GM15510 (cell line): ENCODE results near the gene FGF2.

Experiments used
- POLR2A ChIP-seq: IDR thresholded peaks from 3 replicates; pipeline ENCODE4 v1.6.1; 2011; ENCODE audit warnings: borderline replicate concordance; ENCODE audit not compliant: insufficient read length; ENCODE audit errors: extremely low read depth

The FGF2 gene

DNA sequence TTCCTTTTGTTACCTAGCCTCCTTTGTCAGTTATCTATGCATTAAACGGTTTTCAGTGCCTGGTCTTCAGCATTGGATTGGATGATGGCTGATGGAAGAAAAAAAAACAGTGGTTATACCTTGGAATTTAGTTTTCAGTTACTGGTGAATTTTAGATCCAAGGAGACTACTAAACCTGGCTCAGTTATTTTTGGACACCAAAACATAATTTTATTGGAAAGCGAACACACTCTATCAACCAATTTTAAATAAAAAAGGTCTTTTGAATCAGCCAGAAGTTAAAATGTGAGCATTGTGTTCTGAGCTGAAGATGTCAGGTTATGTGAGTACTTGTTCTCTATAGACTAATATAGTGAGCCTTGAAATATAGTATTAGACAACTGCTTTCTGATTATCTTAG is 32.1 kb downstream of the FGF2 start:
- no peak for TF ChIP-seq POLR2A

DNA sequence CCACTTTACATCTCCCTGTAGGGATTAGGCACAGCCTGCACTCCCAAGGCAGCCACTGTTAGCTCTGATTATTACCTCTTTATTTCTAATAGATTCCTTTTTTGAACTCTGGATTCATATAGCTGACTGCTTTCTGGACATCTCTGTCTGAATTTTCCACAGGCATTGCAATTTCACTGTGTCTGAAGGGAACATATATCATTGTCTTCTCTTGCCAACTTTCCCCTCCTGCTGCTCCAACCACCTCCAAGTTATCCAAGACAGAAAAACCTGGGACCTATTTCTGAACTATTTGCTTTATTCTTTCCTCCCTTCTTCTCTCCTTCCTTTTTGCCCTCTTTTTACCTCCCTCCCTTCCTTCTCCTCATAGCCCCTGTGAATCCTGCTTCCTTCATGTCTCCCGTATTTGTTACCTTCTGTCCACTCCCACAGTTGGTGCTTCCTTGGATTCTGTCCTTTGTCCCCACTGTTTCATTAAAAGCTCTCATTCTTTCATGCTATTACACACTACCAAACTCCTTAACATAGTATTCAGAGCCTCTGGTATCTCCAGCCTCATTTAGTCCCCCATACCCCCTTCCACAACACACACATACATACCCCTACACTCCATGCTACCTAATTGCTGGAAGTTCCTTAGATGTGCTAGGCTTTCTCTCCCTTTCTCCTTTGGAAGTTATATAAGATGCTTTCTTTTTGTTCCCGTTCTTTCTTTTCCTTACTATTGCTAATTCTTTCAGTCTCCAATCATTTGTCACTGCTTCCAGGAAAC is 34.7 kb downstream of the FGF2 start:
- no peak for TF ChIP-seq POLR2A

DNA sequence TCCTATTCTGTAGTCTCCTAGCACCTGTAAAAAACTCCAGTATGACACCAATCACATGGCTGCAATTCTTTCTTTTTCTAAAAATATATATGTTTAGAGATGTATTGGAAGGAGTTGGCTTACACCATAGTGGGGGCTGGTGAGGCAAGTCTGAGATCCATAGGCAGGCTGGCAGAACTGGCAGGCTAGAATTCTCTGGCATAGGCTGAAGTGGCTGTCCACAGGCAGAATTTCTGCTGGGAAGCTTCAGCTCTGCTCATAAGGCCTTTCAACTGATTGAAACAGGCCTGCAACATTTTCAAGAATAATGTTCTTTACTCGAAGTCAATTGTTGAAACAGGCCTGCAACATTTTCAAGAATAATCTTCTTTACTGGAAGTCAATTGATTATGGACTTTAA is 37.0 kb downstream of the FGF2 start:
- TF ChIP-seq POLR2A: no peak

DNA sequence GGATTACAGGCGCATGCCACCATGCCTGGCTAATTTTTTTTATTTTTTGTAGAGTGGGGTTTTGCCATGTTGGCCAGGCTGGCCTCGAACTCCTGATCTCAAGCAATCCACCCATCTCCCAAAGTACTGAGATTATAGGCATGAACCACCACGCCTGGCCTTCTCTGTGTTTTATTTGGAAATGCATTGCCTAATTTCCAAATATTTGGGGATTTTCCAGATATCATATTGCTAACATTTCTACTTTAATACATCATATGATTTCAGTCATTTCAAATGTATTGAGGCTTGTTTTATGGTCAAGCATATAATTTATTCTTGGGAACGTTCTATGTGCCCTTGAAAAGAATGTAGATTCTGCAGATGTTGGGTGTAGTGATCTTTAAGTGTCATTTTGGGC is 38.8 kb downstream of the FGF2 start:
- no peak for TF ChIP-seq POLR2A

DNA sequence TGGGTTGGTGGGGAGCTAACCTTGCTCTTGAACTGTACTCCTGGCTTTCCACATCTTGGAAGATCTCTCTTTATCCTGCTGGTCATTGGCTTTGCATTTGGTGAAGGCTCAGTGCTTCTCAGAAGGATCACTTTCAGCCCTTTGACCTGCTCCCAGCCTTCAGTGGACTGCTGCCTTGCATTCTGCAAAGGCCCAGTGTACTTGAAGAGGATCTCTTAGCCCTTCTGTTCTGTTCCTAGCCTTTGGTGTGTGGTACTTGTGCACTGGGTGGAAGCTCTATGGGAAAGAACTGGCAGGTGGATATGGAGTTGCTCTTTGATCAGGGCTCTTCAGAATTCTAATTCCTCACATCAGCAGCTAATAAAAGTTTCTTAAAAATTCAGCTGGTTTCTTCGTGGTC is 46.5 kb downstream of the FGF2 start:
- no peak for TF ChIP-seq POLR2A

DNA sequence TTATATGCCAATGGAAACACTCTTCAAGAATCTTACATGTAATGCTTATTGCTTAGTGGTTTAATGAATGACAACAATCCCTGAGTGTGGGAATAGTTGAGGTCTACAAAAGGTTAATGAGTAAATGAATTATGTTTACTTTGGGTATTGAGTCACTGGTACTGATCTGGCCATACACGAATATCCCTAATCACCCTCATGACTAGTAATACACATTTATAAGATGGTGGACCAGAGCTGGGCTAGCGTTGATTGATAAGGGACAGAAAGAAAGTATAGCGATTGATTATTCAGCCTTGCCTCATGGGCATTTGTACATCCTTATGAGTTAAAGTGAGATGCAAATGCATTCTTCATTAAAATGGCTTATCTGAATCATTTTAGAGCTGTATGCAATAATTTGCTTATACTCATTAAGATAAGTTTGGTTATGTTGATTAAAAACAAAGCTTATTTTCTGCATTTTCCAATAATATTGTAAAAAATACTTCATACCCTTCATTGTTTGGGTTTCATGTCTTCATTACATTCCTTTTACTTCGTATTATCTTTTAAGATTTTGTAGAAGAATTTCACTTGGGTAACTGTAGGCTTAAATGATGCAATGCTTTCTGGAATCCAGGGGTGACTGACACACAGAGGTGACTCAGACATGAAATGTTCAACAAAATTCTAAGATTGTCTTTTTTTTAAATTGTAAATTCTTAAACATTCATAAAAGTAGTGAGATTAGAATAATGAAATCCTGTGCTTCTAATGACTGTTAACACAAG is 47.4 kb downstream of the FGF2 start:
- TF ChIP-seq POLR2A: no peak

DNA sequence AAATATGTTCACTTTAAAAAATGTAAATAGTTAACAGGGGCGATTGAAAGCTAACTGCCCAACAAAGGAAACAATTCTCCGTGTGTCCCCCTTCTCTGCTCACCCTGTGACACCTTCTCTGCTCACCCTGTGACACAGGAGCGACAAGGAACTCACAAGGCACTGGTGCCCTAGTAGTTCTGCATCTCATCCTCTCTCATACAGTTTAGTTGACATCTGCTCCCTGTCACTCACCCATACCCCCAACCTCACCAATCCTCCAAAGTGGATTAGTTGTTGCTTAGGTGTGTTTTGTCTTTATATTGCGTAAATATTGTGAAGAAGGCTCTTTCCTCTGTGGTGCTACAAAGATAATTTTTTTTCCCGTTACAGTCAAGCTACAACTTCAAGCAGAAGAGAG is 49.3 kb downstream of the FGF2 start:
- no peak for TF ChIP-seq POLR2A

DNA sequence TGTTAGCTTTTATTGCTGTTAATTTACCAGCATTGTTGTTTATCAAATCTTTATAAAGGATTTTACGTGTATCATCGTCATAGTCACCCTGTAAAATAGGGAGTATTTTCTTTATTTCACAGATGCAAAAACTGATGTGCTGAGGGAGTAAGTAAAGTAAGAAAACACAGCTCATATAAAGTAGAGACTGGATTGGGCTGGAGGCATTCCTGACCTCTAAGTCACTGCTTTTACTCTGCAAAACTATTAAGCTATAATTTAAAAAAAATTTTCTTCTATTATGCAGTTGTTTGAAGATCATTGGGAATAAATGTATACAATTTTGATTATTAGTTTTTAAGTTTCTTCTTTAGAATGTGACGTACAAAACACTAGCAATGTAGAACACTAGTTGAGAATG is 49.8 kb downstream of the FGF2 start:
- TF ChIP-seq POLR2A: no peak

DNA sequence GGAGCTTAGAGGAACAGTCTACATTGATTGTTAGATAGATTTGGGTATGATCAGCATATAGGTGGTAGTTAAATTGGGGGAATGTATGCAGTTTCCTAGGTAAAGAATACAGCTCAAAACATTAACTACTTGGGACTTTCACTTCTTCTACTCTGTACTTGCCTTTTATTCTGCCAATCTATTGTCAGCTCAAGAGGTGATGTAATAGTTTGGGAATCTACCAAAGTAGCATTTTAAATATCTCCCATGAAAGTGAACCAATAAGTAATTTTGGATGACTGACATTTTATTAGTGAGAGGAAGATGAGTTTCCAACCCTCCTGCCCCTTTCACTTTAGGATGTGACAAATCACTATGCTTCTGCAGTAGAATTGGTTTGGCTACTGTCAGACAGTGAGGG is 52.4 kb downstream of the FGF2 start:
- no peak for TF ChIP-seq POLR2A

DNA sequence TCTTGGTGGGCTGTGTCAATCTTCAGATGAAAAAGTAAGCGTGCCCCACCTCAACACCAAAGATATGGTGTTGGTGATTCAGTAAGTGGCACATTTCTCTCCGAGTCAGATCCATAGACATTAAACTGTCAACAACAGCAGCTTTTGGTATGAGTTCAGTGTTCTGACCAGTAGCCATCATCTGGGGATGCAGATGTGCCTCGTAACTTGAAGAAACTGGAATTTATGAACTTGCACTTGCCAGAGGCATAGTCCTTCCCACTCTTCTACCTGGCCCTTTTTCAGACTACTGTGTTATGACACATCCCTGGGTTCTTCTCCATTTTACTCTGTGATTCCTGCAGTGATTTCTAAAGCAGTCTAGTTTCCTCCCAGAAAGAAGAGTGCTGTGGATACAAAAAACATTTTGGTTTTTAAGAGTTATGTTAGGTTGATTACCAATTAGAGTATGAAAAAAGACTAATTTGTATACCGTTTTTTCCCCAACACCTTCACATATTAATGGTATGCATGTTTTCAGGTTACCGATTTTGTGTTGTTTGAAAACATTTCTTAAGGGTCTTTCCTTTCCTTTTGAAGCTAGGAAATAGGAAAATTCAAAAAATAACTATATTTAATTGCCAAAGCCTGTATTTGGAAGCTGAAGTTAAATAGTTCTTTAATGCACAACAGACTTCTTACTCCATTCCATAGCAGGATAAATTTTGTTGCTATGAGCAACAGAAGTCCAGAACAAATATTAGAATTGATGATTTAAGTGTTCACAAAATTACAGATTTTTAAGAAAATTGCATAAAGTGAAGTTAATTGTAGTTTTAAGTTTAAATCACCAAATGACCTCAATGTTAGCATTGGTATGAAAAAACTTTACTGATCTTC is 56.5 kb downstream of the FGF2 start:
- no peak for TF ChIP-seq POLR2A

DNA sequence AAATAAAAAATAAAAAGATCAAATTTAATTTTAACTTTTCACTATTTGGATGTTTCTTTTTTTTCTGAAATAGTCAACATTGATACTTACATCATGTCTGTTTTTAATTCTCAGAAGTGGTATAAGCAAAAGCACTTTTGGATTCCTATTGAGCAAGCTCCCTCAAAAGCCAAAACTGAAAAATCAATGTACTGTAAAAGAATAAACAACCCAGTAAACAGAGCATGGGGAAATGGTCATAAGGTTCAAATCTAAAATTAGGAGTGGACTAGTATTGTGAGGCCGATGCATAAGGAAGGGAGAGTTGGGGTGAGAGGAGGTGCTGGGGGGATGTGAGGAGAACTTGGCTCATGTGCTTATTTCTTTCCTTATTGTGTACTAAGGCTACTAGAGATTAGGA is 57.9 kb downstream of the FGF2 start:
- no peak for TF ChIP-seq POLR2A

DNA sequence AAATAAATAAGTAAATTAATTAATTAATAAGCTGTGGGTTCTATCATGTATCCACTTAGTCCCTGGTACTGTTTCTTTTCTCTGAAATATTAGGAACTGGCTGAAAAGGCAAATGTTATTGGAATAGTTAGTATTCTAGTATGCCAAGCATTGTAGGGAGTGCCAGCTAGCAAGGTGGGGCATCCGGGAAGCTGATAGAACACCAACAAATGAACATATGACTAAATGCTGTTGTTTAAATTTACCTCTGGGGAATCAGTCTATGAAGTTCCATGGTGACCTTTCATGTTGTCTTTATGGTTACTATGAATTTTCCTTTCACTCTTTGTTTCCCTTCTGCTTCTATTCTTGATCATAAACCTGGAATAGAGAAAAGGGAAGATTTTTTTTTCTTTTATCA is 63.1 kb downstream of the FGF2 start:
- no peak for TF ChIP-seq POLR2A

DNA sequence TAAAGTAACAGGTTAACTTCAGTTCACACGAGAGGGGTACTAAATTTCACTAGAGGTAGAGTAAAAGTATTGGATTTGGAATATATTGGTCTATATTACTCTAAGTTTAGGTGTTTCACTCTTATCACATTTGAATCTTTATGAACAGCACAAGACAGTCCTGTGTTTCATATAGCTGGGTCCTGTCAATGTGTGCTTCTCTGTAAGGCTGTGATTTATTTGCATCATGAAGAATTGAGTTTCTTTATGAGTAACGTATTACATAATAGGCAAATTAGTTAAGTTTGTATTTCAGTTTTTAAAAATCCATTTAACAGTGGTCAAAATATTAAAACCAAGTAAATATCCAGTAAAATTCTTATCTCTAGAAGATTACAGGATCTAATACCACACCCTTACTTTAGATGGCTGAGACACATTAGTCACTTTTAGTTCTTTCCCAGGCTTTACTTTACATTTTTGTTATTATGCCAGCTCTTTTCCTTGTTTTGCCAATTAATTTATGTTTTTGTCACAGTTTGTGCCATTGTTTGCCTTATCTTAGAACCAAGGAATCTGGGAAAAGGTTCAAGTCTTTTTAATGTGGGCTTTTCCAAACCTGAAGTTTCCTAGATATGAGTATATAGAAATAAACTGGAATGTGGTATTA is 63.6 kb downstream of the FGF2 start:
- TF ChIP-seq POLR2A: no peak

DNA sequence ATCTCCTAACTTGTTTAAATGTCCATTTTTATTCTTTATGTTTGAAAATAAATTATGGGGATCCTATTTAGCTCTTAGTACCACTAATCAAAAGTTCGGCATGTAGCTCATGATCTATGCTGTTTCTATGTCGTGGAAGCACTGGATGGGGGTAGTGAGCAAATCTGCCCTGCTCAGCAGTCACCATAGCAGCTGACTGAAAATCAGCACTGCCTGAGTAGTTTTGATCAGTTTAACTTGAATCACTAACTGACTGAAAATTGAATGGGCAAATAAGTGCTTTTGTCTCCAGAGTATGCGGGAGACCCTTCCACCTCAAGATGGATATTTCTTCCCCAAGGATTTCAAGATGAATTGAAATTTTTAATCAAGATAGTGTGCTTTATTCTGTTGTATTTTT is 68.2 kb downstream of the FGF2 start:
- no peak for TF ChIP-seq POLR2A
